Measurements from ENCODE around the gene SLC16A7.

- no peak for TF ChIP-seq CTCF (IDR thresholded peaks at IDR 0.05)
- TF ChIP-seq POLR2A (IDR thresholded peaks at IDR 0.05) = no peak
These were observed 83.1 kb downstream of the SLC16A7 start for GRCh38 chr12:59678759-59679411.

All from thyroid gland (tissue), 4 donors.